ENCODE results near the gene CFAP20DC.

The CFAP20DC gene

DNA sequence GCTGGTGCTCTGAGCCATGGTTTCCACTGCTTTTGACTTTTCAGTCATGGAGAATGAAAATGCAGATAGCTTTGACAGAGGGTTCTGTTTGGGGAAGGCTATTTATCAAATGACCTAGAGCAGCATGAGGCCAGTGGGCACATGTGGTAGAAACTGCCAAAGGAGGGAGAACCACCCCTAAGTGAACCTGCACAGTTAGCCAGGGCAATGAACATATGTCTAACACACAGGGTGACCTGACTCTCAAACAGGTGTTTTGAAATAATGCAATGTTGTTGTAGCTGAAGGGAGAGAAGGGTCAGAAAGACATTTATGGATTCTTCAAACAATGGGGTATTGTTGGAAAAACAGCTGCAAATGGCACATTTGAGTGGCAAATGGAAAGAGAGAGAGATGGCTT, 208.9 kb downstream of the CFAP20DC start:
- DNase-seq (ENCODE audit: low read depth), result no peak
- H3K4me3 ChIP-seq (ENCODE audit: low read depth, low read length), result no peak overlapping the region

DNA sequence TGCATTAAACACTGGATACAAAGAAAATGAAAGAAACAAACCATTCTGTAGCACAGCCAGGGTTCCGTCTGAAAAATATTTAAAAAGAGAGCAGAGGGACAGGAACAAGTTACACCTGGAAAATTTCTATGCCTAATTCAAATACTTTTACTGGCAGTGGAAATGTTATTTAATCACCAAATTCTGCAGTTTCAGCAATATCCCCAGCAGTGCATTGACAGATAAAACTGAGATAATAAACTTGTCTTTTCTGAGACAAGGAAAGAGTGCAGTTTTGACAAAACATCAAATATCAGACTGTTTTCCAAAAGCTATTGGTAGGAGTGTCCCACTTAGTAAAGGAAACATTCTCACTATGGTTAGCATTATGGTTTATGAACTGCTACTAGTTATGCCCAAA, 209.9 kb downstream of the CFAP20DC start:
- TF ChIP-seq, protein P1, sequence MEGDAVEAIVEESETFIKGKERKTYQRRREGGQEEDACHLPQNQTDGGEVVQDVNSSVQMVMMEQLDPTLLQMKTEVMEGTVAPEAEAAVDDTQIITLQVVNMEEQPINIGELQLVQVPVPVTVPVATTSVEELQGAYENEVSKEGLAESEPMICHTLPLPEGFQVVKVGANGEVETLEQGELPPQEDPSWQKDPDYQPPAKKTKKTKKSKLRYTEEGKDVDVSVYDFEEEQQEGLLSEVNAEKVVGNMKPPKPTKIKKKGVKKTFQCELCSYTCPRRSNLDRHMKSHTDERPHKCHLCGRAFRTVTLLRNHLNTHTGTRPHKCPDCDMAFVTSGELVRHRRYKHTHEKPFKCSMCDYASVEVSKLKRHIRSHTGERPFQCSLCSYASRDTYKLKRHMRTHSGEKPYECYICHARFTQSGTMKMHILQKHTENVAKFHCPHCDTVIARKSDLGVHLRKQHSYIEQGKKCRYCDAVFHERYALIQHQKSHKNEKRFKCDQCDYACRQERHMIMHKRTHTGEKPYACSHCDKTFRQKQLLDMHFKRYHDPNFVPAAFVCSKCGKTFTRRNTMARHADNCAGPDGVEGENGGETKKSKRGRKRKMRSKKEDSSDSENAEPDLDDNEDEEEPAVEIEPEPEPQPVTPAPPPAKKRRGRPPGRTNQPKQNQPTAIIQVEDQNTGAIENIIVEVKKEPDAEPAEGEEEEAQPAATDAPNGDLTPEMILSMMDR (IDR thresholded peaks at IDR 0.05; ENCODE audit: control insufficient read depth, extremely low read depth, insufficient read depth), result no peak
- no peak for DNase-seq (ENCODE audit: low read depth)
- H3K4me3 ChIP-seq (ENCODE audit: low read depth, low read length), result no peak overlapping the region

More for the DNA sequence above, 208.9 kb downstream of the CFAP20DC start:
- TF ChIP-seq, protein P1 (IDR thresholded peaks at IDR 0.05; ENCODE audit: control insufficient read depth, extremely low read depth, insufficient read depth), result no peak

DNA sequence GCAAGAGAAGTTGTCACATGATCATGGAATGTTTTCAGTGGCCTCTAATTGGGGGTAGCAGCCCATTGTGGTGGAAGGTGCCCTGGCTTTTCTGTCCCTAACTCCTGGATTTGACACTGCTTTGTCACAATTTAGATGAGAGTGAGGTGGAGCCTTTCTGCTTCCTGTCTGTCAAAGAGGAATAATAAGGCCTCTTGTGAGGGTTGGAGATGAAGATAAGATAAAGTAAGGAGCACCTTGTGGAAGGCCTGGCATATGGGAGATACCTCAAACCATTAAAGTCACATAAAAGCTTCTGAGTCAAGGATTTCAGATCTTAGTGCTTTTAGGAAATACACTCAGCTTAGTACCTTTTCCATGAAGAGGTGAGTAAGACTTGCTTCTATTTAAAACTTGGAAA, 210.6 kb downstream of the CFAP20DC start:
- no peak for DNase-seq (ENCODE audit: low read depth)
- TF ChIP-seq, protein P1 (IDR thresholded peaks at IDR 0.05; ENCODE audit: control insufficient read depth, extremely low read depth, insufficient read depth), result no peak
- H3K4me3 ChIP-seq (ENCODE audit: low read depth, low read length), result no peak overlapping the region

DNA sequence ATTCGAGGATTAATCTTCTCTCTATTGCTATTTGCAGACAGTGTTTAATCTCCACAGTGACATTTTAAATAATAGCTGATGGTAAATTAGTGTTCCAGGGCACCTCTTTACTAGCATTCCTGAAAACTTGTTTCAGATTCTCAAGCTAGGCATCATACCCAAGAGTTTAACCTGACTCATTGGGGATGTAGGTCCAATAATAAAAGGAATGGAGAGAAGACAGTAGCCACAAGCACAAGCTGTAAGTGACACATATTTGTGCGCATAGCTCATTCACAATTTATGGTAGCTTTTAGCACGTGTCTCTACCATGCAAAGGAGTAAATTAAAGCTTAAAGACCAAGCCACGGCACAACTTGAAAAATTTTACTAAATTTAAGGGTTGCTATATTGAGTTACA, 212.0 kb downstream of the CFAP20DC start:
- no peak for DNase-seq (ENCODE audit: low read depth)
- H3K4me3 ChIP-seq (ENCODE audit: low read depth, low read length), result no peak overlapping the region
- TF ChIP-seq, protein P1 (IDR thresholded peaks at IDR 0.05; ENCODE audit: control insufficient read depth, extremely low read depth, insufficient read depth), result no peak

DNA sequence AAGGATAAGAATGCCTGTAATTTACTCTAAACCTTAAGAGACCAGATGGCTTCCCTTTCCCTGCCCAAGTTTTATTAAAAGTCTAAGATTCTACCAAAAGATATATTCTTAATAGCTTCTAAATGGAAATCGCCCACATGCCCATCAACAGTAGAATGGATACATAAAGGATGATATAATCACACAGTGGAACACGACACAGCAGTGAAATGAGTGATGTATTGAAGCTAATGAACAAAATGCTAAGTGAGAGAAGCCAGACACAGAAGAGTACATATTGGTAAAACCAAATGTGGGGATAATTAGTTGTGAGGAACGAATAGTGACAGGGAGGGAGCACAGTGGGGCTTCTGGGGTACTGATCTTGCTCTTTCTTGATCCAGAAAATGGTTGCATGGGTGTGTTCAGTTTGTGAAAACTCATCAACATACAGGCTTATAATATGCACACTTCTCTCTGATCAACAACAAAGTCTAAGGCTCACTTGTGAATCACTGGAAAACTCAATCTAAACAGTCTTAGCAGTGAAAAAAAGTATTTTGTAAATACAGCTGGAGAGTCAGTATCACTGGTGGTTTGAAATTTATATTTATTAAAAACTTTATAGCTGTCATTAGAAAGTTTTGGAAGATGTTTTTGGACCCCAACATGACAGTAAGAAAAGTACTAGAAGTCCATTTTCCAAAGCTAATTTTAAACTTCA, 212.5 kb downstream of the CFAP20DC start:
- TF ChIP-seq, protein P1 (IDR thresholded peaks at IDR 0.05; ENCODE audit: control insufficient read depth, extremely low read depth, insufficient read depth), result no peak
- H3K4me3 ChIP-seq (ENCODE audit: low read depth, low read length), result no peak overlapping the region
- no peak for DNase-seq (ENCODE audit: low read depth)

DNA sequence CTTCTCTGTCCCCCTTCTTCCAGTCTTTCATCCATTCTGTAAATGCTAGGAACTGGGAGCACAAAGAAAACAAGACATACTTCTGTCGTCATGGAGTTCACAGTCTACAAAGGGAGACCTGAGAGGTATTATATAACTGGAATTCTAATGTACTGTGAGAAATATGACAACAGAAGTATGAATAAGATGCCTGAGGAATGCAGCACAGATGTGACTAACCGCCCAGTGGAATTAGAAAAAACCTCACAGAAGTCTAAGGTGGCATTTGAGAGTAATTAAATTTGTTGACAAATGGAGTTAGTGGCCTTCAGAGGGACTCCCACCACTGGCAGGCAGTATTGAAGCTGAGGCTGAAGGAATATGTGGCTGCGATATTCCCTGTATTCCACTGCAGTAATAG, 214.7 kb downstream of the CFAP20DC start:
- no peak for DNase-seq (ENCODE audit: low read depth)
- no peak overlapping the region for H3K4me3 ChIP-seq (ENCODE audit: low read depth, low read length)
- TF ChIP-seq, protein P1 (IDR thresholded peaks at IDR 0.05; ENCODE audit: control insufficient read depth, extremely low read depth, insufficient read depth), result no peak

DNA sequence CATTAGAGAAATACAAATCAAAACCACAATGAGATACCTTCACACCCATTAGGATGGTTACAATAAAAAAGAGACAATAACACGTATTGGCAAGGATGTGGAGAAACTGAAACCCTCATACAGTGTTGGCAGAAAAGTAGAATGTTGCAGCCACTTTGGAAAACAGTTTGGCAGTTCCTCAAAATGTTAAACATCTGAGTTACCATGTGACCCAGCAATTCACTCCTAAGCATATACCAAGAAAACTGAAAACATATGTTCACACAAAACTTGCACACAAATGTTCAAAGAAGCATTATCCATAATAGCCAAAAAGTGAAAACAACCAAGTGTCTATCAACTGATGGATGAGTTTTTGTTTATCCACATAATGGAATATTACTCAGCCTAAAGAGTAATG, 216.3 kb downstream of the CFAP20DC start:
- TF ChIP-seq, protein P1 (IDR thresholded peaks at IDR 0.05; ENCODE audit: control insufficient read depth, extremely low read depth, insufficient read depth), result no peak
- no peak for DNase-seq (ENCODE audit: low read depth)
- no peak overlapping the region for H3K4me3 ChIP-seq (ENCODE audit: low read depth, low read length)

All from LNCaP clone FGC (cell line).